Measurements from ENCODE around the gene EBF4. TPM values are rescaled to one million over a fixed set of nuclear protein-coding genes. Genes with fewer than 3 reads are reported as not detected.

EBF4 gene
- total RNA-seq, 1 donor from 2014 or later: 1.3 TPM

- Histone ChIP-seq H3K4me3 (ENCODE audit: low read depth, low read length) (peak overlapping the region; percentile 23), H3K27me3 (ENCODE audit: control insufficient read depth, insufficient read depth, low read length) (peaks cover 27% of the 10 kb centered on the region), H3K36me3 (ENCODE audit: control insufficient read depth, insufficient read depth, low read length) (no peaks in the 10 kb centered on the region)
- no peak for FAIRE-seq
- TF ChIP-seq CTCF (IDR thresholded peaks at IDR 0.05; ENCODE audit: insufficient read depth, low read length, severe bottlenecking): peak; percentile 80
- no peak for DNase-seq (ENCODE audit: low read depth)
Measured at GRCh38 chr20:2752567-2753460, 60.2 kb downstream of the EBF4 start.

GRCh38 chr20:2753461-2754040 lies 61.0 kb downstream of the EBF4 start:
- no peak for FAIRE-seq

GRCh38 chr20:2754424-2754823 lies 61.8 kb downstream of the EBF4 start:
- Histone ChIP-seq H3K36me3 (ENCODE audit: control insufficient read depth, insufficient read depth, low read length) (no peaks in the 10 kb centered on the region), H3K4me3 (ENCODE audit: low read depth, low read length) (no peak overlapping the region), H3K27me3 (ENCODE audit: control insufficient read depth, insufficient read depth, low read length) (peaks cover 27% of the 10 kb centered on the region)
- no peak for FAIRE-seq
- no peak for TF ChIP-seq CTCF (IDR thresholded peaks at IDR 0.05; ENCODE audit: insufficient read depth, low read length, severe bottlenecking)
- DNase-seq (ENCODE audit: low read depth): no peak

More at GRCh38 chr20:2753461-2754040, 61.0 kb downstream of the EBF4 start:
- Histone ChIP-seq H3K27me3 (ENCODE audit: control insufficient read depth, insufficient read depth, low read length) (peaks cover 28% of the 10 kb centered on the region), H3K36me3 (ENCODE audit: control insufficient read depth, insufficient read depth, low read length) (no peaks in the 10 kb centered on the region), H3K4me3 (ENCODE audit: low read depth, low read length) (no peak overlapping the region)
- DNase-seq (ENCODE audit: low read depth): no peak
- TF ChIP-seq CTCF (IDR thresholded peaks at IDR 0.05; ENCODE audit: insufficient read depth, low read length, severe bottlenecking): no peak

GRCh38 chr20:2755451-2756055 lies 63.0 kb downstream of the EBF4 start:
- peaks cover 23% of the 10 kb centered on the region for H3K27me3 ChIP-seq (ENCODE audit: control insufficient read depth, insufficient read depth, low read length)
- no peak for TF ChIP-seq CTCF (IDR thresholded peaks at IDR 0.05; ENCODE audit: insufficient read depth, low read length, severe bottlenecking)
- FAIRE-seq (no peak), DNase-seq (ENCODE audit: low read depth) (no peak)
- no peaks in the 10 kb centered on the region for H3K36me3 ChIP-seq (ENCODE audit: control insufficient read depth, insufficient read depth, low read length)
- H3K4me3 ChIP-seq (ENCODE audit: low read depth, low read length): no peak overlapping the region

- no peaks in the 10 kb centered on the region for H3K36me3 ChIP-seq (ENCODE audit: control insufficient read depth, insufficient read depth, low read length)
- H3K4me3 ChIP-seq (ENCODE audit: low read depth, low read length): no peak overlapping the region
- FAIRE-seq (no peak), DNase-seq (ENCODE audit: low read depth) (no peak)
- peaks cover 20% of the 10 kb centered on the region for H3K27me3 ChIP-seq (ENCODE audit: control insufficient read depth, insufficient read depth, low read length)
- TF ChIP-seq CTCF (IDR thresholded peaks at IDR 0.05; ENCODE audit: insufficient read depth, low read length, severe bottlenecking): peak; percentile 59
Measured at GRCh38 chr20:2756056-2756611, 63.6 kb downstream of the EBF4 start.
